Endothelial cell (in vitro differentiated cells): Measurements from ENCODE around the gene OR51A2. TPM values are rescaled to one million over a fixed set of nuclear protein-coding genes. Genes with fewer than 3 reads are reported as not detected.

Source experiments
- DNase-seq: peaks from one replicate; pipeline ENCODE4 v3.0.0; 2021; ENCODE audit warnings: low spot score
- H3K27ac Mint-ChIP-seq: one replicate; pipeline ENCODE4 v1.8.0; 2021; ENCODE audit warnings: mixed read lengths, inconsistent platforms; ENCODE audit not compliant: unreplicated experiment
- H3K27me3 Mint-ChIP-seq: one replicate; pipeline ENCODE4 v1.8.0; 2021; ENCODE audit warnings: mild to moderate bottlenecking, moderate library complexity, mixed read lengths, inconsistent platforms; ENCODE audit not compliant: unreplicated experiment
- H3K36me3 Mint-ChIP-seq: one replicate; pipeline ENCODE4 v1.8.0; 2021; ENCODE audit warnings: mild to moderate bottlenecking, low read depth, mixed read lengths, inconsistent platforms; ENCODE audit not compliant: unreplicated experiment
- H3K4me1 Mint-ChIP-seq: one replicate; pipeline ENCODE4 v1.8.0; 2021; ENCODE audit warnings: mild to moderate bottlenecking, mixed read lengths, inconsistent platforms; ENCODE audit not compliant: unreplicated experiment
- H3K4me3 Mint-ChIP-seq: one replicate; pipeline ENCODE4 v1.8.0; 2021; ENCODE audit warnings: mild to moderate bottlenecking, mixed read lengths, inconsistent platforms; ENCODE audit not compliant: unreplicated experiment
- H3K9me3 Mint-ChIP-seq: one replicate; pipeline ENCODE4 v1.8.0; 2021; ENCODE audit warnings: mixed read lengths, inconsistent platforms; ENCODE audit not compliant: unreplicated experiment
- total RNA-seq: library from RNA; stranded (reverse); fragmentation: NEBNext Ultra II Directional; extraction: Animal tissue kit (Norgen Biotek cat#: 25700); gene quantifications from one replicate; pipeline ENCODE4 v1.2.1, GENCODE V29; 2021; ENCODE audit not compliant: unreplicated experiment
- TF ChIP-seq, protein P1 (sequence below): fragments of 200-600 bp; sonication (generic); IDR thresholded peaks from one replicate; pipeline ENCODE4 v1.5.0; 2021; ENCODE audit warnings: antibody characterized with exemption; ENCODE audit not compliant: unreplicated experiment

Gene OR51A2
- total RNA-seq, 1 donor from 2014 or later: not detected

DNA sequence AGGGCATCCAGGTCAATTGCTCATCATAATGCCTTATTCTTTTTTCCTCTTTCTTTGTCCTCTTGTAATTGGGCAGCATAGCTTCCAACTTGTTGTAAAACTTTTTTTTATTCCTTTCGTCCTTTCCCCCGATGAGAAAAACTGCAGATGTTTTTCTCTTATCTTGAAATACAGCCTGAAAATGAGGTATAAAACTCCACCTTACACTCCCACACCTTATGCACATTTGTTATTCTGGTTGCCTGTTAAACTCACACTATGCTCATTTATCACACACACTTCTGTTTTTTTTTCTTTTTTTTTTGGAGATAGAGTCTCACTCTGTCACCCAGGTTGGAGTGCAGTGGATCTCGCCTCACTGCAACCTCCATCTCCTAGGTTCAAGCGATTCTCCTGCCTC is 1.9 kb upstream of the OR51A2 start:
- H3K4me1 Mint-ChIP-seq: no peaks in the 10 kb centered on the region
- H3K27ac Mint-ChIP-seq: no peak overlapping the region
- no peak for DNase-seq
- H3K9me3 Mint-ChIP-seq: no peaks in the 10 kb centered on the region
- no peak overlapping the region for H3K4me3 Mint-ChIP-seq
- TF ChIP-seq, protein P1, sequence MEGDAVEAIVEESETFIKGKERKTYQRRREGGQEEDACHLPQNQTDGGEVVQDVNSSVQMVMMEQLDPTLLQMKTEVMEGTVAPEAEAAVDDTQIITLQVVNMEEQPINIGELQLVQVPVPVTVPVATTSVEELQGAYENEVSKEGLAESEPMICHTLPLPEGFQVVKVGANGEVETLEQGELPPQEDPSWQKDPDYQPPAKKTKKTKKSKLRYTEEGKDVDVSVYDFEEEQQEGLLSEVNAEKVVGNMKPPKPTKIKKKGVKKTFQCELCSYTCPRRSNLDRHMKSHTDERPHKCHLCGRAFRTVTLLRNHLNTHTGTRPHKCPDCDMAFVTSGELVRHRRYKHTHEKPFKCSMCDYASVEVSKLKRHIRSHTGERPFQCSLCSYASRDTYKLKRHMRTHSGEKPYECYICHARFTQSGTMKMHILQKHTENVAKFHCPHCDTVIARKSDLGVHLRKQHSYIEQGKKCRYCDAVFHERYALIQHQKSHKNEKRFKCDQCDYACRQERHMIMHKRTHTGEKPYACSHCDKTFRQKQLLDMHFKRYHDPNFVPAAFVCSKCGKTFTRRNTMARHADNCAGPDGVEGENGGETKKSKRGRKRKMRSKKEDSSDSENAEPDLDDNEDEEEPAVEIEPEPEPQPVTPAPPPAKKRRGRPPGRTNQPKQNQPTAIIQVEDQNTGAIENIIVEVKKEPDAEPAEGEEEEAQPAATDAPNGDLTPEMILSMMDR: no peak
- no peaks in the 10 kb centered on the region for H3K36me3 Mint-ChIP-seq
- no peaks in the 10 kb centered on the region for H3K27me3 Mint-ChIP-seq

DNA sequence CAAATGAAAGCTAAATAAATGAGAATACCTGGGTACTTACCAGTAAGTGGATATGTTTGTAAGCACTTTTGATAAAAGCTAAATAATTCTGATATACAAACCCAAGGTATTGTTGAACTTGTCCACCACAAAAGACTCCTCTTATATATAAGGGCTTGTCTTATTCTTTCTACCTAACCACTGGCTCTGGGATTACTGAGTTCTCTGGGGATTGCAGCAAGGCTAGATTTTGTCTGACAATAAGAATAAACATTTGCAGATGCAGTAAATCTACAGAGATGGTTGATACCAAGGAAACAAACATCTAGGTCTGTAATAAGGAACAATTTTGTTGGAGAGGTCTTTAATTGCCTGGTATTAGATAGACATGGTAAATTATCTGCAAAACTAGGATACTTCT is 8.0 kb downstream of the OR51A2 start, which contains the start of gene OR51A4:
TSS of gene OR51A4 (minus strand) at position 101 of the 400 bp plus-strand sequence. CDS start 505 bp downstream, outside the sequence.
- DNase-seq: no peak
- H3K36me3 Mint-ChIP-seq: no peaks in the 10 kb centered on the region
- no peaks in the 10 kb centered on the region for H3K4me1 Mint-ChIP-seq
- H3K4me3 Mint-ChIP-seq: no peak within 1 kb of the TSS
- TF ChIP-seq, protein P1: no peak
- no peaks in the 10 kb centered on the region for H3K27me3 Mint-ChIP-seq
- no peaks in the 10 kb centered on the region for H3K9me3 Mint-ChIP-seq
- no peak within 1 kb of the TSS for H3K27ac Mint-ChIP-seq

DNA sequence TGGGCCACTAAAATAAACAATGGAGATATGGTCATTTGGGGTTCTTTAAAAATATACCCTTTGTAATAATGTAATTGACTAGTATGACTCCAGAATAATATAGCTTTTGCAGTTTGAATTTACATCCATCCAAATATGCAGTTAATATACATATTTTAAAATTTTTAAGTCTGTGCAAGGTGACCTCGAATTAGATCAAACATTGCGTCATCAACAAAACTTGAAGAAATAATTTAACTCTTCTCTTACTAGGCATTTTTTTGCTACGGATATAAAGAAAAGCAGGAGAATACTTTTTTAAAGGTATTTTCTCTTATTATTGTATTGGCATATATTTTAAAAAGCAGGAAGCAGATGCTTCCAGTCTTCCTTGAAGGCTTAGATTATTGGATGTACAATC is 18.8 kb downstream of the OR51A2 start:
- TF ChIP-seq, protein P1: no peak
- DNase-seq: no peak
- Mint-ChIP-seq H3K4me1 (no peaks in the 10 kb centered on the region), H3K4me3 (no peak overlapping the region), H3K36me3 (no peaks in the 10 kb centered on the region), H3K9me3 (no peaks in the 10 kb centered on the region), H3K27ac (no peak overlapping the region), H3K27me3 (no peaks in the 10 kb centered on the region)

DNA sequence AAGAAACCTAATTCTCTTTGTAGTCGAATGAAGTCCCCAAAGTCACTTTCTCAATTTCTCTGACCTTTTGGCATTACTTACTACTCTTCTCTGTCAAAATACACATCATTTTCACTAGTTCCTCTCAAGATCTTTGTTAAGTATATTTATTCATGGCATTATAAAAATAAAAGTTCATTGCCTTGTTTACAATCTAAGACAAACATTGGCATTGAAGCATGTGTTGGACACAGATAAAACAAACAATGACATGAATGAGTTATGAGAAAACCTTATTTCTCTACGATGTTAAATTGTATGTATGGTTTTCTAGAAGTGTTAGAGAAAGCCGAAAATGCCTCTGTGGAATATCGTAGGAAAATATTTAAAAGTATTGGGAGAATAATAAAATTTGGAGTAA is 22.8 kb downstream of the OR51A2 start:
- no peaks in the 10 kb centered on the region for H3K27me3 Mint-ChIP-seq
- TF ChIP-seq, protein P1: no peak
- H3K9me3 Mint-ChIP-seq: no peaks in the 10 kb centered on the region
- H3K4me1 Mint-ChIP-seq: no peaks in the 10 kb centered on the region
- H3K36me3 Mint-ChIP-seq: no peaks in the 10 kb centered on the region
- no peak overlapping the region for H3K4me3 Mint-ChIP-seq
- no peak for DNase-seq
- no peak overlapping the region for H3K27ac Mint-ChIP-seq

DNA sequence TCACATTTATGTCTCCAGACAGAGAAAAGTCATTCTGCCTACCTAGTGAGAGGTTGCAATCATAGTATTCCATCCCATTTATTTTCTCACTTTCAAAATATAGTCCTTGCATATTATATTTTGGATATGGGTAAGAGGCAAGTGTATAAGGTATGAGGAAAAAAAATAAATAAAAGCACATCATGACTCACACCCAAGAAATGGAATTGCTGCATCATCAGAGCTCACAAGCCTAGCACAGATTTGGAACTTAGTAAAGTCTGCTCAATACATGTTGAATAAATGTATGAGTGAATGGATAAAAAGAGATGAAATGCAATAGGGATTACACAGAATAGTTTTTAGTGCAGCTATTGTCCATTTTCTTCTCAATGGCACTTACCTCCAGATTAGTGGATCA is 28.9 kb downstream of the OR51A2 start:
- Mint-ChIP-seq H3K4me3 (no peak overlapping the region), H3K4me1 (no peaks in the 10 kb centered on the region), H3K27ac (no peak overlapping the region), H3K27me3 (no peaks in the 10 kb centered on the region), H3K9me3 (no peaks in the 10 kb centered on the region), H3K36me3 (no peaks in the 10 kb centered on the region)
- TF ChIP-seq, protein P1: no peak
- DNase-seq: no peak
